Spleen (tissue), 11 donors: ENCODE results near the gene THBS1. TPM values are rescaled to one million over a fixed set of nuclear protein-coding genes. Genes with fewer than 3 reads are reported as not detected.

Source experiments
- DNase-seq: peaks from one replicate; pipeline ENCODE4 v3.0.0-alpha.2; 2020
- H3K27ac ChIP-seq, 8 donors: fragments of 200-600 bp; sonication (generic) in 7 of 8; 1 replicate in 4 of 8; 2 replicates in 4 of 8; pipeline versions ENCODE4 v1.5.0 to v1.8.0; 2016 to 2021; ENCODE audit warnings: inconsistent platforms in 4 of 8, mild to moderate bottlenecking in 4 of 8, moderate library complexity in 1 of 8
- H3K27me3 ChIP-seq, 7 donors: fragments of 200-600 bp; sonication (generic) in 6 of 7; replicated peaks in 1 of 7; 1 replicate in 4 of 7; 2 replicates in 3 of 7; pipeline versions ENCODE4 v1.5.0 to v1.8.0; 2016 to 2021; ENCODE audit warnings: inconsistent platforms in 3 of 7, mild to moderate bottlenecking in 1 of 7
- H3K36me3 ChIP-seq, 6 donors: fragments of 200-600 bp; sonication (generic) in 5 of 6; 1 replicate in 4 of 6; 2 replicates in 2 of 6; pipeline versions ENCODE4 v1.5.0 to v1.8.0; 2016 to 2021; ENCODE audit warnings: inconsistent platforms in 2 of 6
- H3K4me1 ChIP-seq, 6 donors: fragments of 200-600 bp; sonication (generic) in 5 of 6; 1 replicate in 3 of 6; 2 replicates in 3 of 6; pipeline versions ENCODE4 v1.5.0 to v1.8.0; 2016 to 2021; ENCODE audit warnings: inconsistent platforms in 3 of 6
- H3K4me3 ChIP-seq, 8 donors: fragments of 200-600 bp; sonication (generic) in 7 of 8; 1 replicate in 4 of 8; 2 replicates in 4 of 8; pipeline versions ENCODE4 v1.5.0 to v1.8.0; 2016 to 2021; ENCODE audit warnings: inconsistent platforms in 4 of 8, mild to moderate bottlenecking in 4 of 8, moderate library complexity in 2 of 8
- H3K9me3 ChIP-seq, 8 donors: fragments of 200-600 bp; sonication (generic) in 7 of 8; 1 replicate in 4 of 8; 2 replicates in 4 of 8; pipeline versions ENCODE4 v1.5.0 to v1.8.0; 2016 to 2021; ENCODE audit warnings: inconsistent platforms in 4 of 8
- CTCF ChIP-seq, 11 experiments: fragments of 200-600 bp in 7 of 11; fragments of 450-650 bp in 4 of 11; sonication (generic) in 4 of 11; IDR thresholded peaks in 8 of 11; conservative IDR thresholded peaks in 3 of 11; 1 replicate in 7 of 11; 2 replicates in 4 of 11; pipeline versions ENCODE4 v1.4.0 to v1.8.0; 2016 to 2021; ENCODE audit warnings: antibody characterized with exemption in 11 of 11, inconsistent platforms in 4 of 11, mild to moderate bottlenecking in 1 of 11
- POLR2A ChIP-seq, 3 donors: fragments of 450-650 bp; IDR thresholded peaks; one replicate each; pipeline ENCODE4 v1.5.1; 2017; ENCODE audit warnings: antibody characterized with exemption in 3 of 3, mild to moderate bottlenecking in 1 of 3
- POLR2AphosphoS5 ChIP-seq, 3 donors: sonication (generic); formaldehyde crosslinking; IDR thresholded peaks; one replicate each; pipeline ENCODE4 v1.5.1; 2017; ENCODE audit warnings: antibody characterized with exemption in 3 of 3
- WGBS, 5 donors: extraction: QIAGEN DNeasy Blood & Tissue Kit in 3 of 5; methylation state at CpG; one replicate each; pipeline versions ENCODE4 v1.1.5 to v1.1.7; 2013 to 2018; 5-methylcytosine and 5-hydroxymethylcytosine counted together
- intact Hi-C: fragments of 100-400 bp; cut with DNase I; formaldehyde crosslinking; loops from one replicate; pipeline ENCODE4 v1.15.0; 2023; ENCODE audit warnings: low total_unique reads
- polyA plus RNA-seq, 3 donors: library from polyadenylated mRNA; stranded (reverse); fragments of 200-250 nt; gene quantifications; one replicate each; pipeline ENCODE4 v1.2.1, GENCODE V29; 2013
- total RNA-seq, 7 donors: library from RNA; depleted of rRNA in 3 of 7; stranded (reverse); fragments of >200 nt in 3 of 7; fragmentation: NEBNext Ultra II Directional in 4 of 7; extraction: Animal tissue kit (Norgen Biotek cat#: 25700) in 4 of 7; gene quantifications; one replicate each; pipeline versions ENCODE4 v1.1.0 to v1.2.1, GENCODE V29; 2016 to 2021
- donor health status: healthy with polysubstance abuse.
- donor health status: DM: no; HTN: no; CAD: no; lungs with moderate emphysema.
- donor health status: DM: no; HTN: no; CAD: no.
- donor health status: Bipolar disorder and iron deficiency.
- donor health status: healthy.
- donor health status: DM: no; HTN: no; CAD: no.
- donor health status: DM: yes; HTN: yes; CAD: no.

THBS1 gene
- total and polyA plus RNA-seq, 10 donors = 8.4 to 1,022 (median 271) TPM

- intact Hi-C loops = no loop called here
- H3K36me3 ChIP-seq = no peaks in the 10 kb centered on the region
- 70 to 97% (median 81%) methylated on average over 2 of the region's 2 CpGs for WGBS, 5 donors
- TF ChIP-seq CTCF (IDR thresholded peaks at IDR 0.05 in 8 of 11, conservative IDR thresholded peaks at IDR 0.05 in 3 of 11) (no peak), POLR2A (IDR thresholded peaks at IDR 0.05) (no peak), POLR2AphosphoS5 (IDR thresholded peaks at IDR 0.05) (no peak)
- H3K4me3 ChIP-seq = no peak overlapping the region
- peaks cover 0 to 55% (median 49%) of the 10 kb centered on the region in 8 donors for H3K9me3 ChIP-seq
- no peak overlapping the region for H3K27ac ChIP-seq
- no peak for DNase-seq
- no peaks in the 10 kb centered on the region for H3K4me1 ChIP-seq
- no peaks in the 10 kb centered on the region for H3K27me3 ChIP-seq
These were observed 33.0 kb downstream of the THBS1 start for GRCh38 chr15:39613861-39614260.

GRCh38 chr15:39616731-39617455 is 36.0 kb downstream of the THBS1 start:
- intact Hi-C loops = no loop called here
- H3K36me3 ChIP-seq = no peaks in the 10 kb centered on the region
- no peaks in the 10 kb centered on the region for H3K27me3 ChIP-seq
- H3K4me3 ChIP-seq = no peak overlapping the region
- no peaks in the 10 kb centered on the region for H3K4me1 ChIP-seq
- H3K9me3 ChIP-seq = peaks cover 0 to 25% (median 19%) of the 10 kb centered on the region in 8 donors
- no peak for DNase-seq
- TF ChIP-seq CTCF (IDR thresholded peaks at IDR 0.05 in 8 of 11, conservative IDR thresholded peaks at IDR 0.05 in 3 of 11) (no peak), POLR2AphosphoS5 (IDR thresholded peaks at IDR 0.05) (no peak), POLR2A (IDR thresholded peaks at IDR 0.05) (no peak)
- whole genome bisulfite sequencing, 5 donors = 72 to 79% (median 78%) methylated on average over 6 of the region's 6 CpGs
- no peak overlapping the region for H3K27ac ChIP-seq

- intact Hi-C loops = no loop called here
- Histone ChIP-seq H3K9me3 (peaks cover 0 to 16% (median 10%) of the 10 kb centered on the region in 8 donors), H3K27me3 (no peaks in the 10 kb centered on the region), H3K4me1 (no peaks in the 10 kb centered on the region), H3K36me3 (no peaks in the 10 kb centered on the region), H3K4me3 (no peak overlapping the region), H3K27ac (no peak overlapping the region)
- DNase-seq = no peak
- 62 to 83% (median 73%) methylated on average over 3 of the region's 3 CpGs for WGBS, 5 donors
- no peak for TF ChIP-seq POLR2AphosphoS5 (IDR thresholded peaks at IDR 0.05)
- no peak for TF ChIP-seq POLR2A (IDR thresholded peaks at IDR 0.05)
- TF ChIP-seq CTCF (IDR thresholded peaks at IDR 0.05 in 8 of 11, conservative IDR thresholded peaks at IDR 0.05 in 3 of 11) = no peak
These were observed 37.4 kb downstream of the THBS1 start for GRCh38 chr15:39618063-39618823.

GRCh38 chr15:39621210-39621609 is 40.3 kb downstream of the THBS1 start:
- WGBS, 5 donors = 71 to 90% (median 84%) methylated on average over 1 of the region's 1 CpG
- intact Hi-C loops = no loop called here
- Histone ChIP-seq H3K27me3 (no peaks in the 10 kb centered on the region), H3K4me3 (no peak overlapping the region), H3K36me3 (no peaks in the 10 kb centered on the region), H3K27ac (peak overlapping the region in 2 of 8 donors; percentile 31 to 82), H3K4me1 (peaks cover 6 to 26% (median 19%) of the 10 kb centered on the region in 6 donors), H3K9me3 (peaks cover 0 to 1% (median 0%) of the 10 kb centered on the region in 8 donors)
- no peak for TF ChIP-seq POLR2A (IDR thresholded peaks at IDR 0.05)
- no peak for TF ChIP-seq CTCF (IDR thresholded peaks at IDR 0.05 in 8 of 11, conservative IDR thresholded peaks at IDR 0.05 in 3 of 11)
- TF ChIP-seq POLR2AphosphoS5 (IDR thresholded peaks at IDR 0.05) = no peak
- no peak for DNase-seq
